ENCODE results near the gene PTPRCAP.

Gene PTPRCAP

DNA sequence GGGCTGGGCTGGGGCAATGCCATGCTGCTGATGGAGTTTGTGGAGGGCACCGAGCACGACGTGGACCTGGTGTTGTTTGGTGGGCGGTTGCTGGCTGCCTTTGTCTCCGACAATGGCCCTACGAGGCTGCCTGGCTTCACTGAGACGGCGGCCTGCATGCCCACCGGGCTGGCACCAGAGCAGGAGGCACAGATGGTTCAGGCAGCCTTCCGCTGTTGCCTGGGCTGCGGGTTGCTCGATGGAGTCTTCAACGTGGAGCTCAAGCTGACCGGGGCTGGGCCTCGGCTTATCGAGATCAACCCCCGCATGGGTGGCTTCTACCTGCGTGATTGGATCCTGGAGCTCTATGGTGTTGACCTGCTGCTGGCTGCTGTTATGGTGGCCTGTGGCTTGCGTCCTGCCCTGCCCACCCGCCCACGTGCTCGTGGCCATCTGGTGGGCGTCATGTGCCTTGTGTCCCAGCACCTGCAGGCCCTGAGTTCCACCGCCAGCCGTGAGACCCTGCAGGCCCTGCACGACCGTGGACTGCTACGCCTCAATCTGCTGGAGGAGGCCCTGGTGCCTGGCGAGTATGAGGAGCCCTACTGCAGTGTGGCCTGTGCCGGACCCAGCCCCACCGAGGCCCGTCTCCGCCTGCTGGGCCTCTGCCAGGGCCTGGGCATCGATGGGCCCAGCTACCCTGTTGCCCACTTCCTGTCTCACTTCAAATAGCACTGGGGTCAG, 13.4 kb downstream of the PTPRCAP start:
- DNase-seq: no peak

GRCh38 chr11:67423466-67423865, 14.0 kb downstream of the PTPRCAP start:
- no peak for DNase-seq

- no peak for DNase-seq
These were observed 14.6 kb downstream of the PTPRCAP start for GRCh38 chr11:67422891-67423290.

DNA sequence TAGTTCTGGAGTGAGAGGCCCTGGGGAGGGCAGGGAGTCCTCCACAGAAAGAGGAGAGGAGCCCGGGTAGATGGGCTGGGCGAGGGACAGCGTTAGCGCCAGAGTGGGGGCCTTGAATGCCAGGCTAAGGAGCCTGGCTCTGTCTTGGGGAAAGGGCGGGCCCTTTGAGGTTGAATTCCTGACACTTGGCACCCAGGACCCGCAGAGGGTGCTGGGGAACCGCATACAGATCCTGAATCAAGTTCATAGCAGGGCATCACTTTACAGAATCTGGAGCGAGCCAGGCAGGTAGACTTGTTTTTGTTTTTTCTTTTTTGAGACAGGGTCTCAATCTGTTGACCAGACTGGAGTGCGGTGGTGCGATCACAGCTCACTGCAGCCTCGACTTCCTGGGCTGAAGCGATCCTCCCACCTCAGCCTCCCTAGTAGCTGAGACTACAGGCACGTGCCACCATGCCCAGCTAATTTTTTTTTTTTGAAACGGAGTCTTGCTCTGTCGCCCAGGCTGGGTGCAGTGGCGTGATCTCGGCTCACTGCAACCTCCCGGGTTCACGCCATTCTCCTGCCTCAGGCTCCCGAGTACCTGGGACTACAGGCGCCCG, 16.0 kb downstream of the PTPRCAP start:
- no peak for DNase-seq

GRCh38 chr11:67420646-67421429, 16.6 kb downstream of the PTPRCAP start:
- peak; percentile 94 to 97 (median 97) for DNase-seq

DNA sequence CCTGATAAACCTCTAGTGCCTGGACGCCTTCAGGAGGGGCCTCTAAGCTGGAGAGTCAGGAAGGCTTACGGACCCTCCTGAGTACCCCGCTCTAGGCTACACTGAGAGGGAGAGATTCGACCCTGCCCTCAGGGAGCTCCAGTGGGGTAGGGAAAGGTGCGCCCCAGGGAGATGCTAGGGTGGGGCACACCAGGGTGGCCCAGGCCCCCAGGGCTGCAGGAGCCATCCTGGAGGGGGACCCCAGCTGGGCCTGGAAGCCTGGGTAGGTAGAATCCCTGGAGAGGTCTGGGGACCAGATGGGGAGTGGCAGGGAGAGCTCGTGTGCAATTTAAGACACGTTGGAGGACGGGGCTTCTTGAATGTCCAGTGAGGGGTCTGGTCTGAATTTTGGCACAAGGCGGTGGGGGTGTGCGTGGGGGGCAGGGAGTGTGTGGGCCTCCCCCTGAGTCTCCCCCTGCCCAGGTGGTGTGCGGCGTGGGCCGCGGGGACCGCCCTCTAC, 17.3 kb downstream of the PTPRCAP start:
- DNase-seq: no peak

- no peak for DNase-seq
These were observed 18.0 kb downstream of the PTPRCAP start for GRCh38 chr11:67419325-67420049.

DNA sequence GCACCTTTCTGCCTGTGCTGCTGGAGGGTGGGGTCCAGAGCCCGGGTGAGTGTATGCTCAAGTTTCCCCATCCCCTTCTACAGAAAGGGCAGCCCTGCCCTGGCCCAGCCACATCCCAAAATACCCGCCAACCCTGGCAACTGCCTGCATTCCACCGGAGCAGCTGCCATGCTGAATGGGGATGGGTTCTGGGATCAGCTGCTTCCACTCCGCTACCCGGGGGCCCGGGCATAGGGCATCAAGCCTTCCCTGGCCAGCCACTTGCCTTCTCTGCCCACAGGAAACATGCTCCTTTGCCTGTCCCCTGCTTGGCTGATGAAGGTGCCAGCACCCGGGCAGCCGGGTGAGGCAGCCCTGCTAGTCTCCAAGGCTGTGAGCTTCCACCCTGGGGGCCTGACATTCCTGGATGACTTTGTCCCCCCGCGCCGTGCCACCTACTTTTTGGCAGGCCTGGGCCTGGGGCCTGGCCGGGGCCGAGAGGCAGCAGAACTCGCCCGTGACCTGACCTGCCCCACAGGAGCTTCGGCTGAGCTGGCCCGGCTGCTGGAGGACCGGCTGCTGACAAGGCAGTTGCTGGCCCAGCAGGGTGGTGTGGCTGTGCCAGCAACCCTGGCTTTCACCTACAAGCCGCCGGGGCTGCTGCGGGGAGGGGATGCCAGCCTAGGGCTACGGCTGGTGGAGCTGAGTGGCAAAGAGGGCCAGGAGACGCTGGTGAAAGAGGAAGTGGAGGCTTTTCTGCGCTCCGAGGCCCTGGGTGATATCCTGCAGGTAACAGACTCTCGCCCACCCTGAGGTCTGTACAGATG, 18.8 kb downstream of the PTPRCAP start:
- no peak for DNase-seq

- DNase-seq: no peak
These were observed 20.1 kb downstream of the PTPRCAP start for GRCh38 chr11:67417425-67417824.

- DNase-seq: peak; percentile 10 to 57 (median 30)
These were observed 20.8 kb downstream of the PTPRCAP start for GRCh38 chr11:67416416-67417335.

GRCh38 chr11:67415501-67416304, 21.8 kb downstream of the PTPRCAP start, which contains the start of gene CARNS1:
CARNS1 (plus strand) TSS chr11:67415678; CDS start chr11:67416200, 522 bp downstream.
- peak in 2 of 3 experiments; percentile 17 to 39 for DNase-seq

GRCh38 chr11:67413266-67413849, 24.1 kb downstream of the PTPRCAP start:
- DNase-seq: no peak

DNA sequence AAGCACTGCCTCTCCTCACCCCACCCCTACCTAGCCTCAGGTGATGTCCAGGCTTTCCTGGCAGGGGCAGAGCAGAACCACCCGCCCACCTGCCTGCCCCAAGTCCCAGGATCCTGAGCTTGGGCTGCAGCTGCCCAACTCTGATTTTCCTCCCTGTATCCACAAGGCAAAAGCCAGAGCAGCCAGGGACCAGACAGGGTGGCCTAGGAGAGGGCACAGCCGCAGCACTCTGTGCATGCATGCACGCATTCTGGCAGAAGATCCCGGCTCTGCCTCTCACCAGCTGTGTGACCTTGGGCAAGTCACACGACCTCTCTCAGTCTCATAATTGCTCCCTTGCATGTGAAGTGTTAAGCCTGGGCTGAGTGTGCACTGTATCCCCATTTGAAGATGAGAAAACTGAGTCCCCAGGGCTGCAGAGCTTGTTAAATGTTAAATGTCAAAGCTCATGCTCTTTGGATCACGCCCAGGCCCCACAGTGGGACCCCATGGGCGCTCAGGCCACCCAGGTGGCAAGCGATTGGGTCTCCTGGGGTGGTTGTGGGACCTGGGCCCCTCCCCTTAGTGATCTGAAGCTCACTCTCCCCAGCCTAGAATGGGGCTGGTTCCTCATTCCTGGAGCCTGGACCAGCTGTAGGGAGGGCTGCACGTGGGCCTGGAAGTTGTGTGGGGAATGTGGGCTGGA, 24.8 kb downstream of the PTPRCAP start:
- DNase-seq: no peak

GRCh38 chr11:67411785-67412152, 25.7 kb downstream of the PTPRCAP start:
- DNase-seq: no peak

DNA sequence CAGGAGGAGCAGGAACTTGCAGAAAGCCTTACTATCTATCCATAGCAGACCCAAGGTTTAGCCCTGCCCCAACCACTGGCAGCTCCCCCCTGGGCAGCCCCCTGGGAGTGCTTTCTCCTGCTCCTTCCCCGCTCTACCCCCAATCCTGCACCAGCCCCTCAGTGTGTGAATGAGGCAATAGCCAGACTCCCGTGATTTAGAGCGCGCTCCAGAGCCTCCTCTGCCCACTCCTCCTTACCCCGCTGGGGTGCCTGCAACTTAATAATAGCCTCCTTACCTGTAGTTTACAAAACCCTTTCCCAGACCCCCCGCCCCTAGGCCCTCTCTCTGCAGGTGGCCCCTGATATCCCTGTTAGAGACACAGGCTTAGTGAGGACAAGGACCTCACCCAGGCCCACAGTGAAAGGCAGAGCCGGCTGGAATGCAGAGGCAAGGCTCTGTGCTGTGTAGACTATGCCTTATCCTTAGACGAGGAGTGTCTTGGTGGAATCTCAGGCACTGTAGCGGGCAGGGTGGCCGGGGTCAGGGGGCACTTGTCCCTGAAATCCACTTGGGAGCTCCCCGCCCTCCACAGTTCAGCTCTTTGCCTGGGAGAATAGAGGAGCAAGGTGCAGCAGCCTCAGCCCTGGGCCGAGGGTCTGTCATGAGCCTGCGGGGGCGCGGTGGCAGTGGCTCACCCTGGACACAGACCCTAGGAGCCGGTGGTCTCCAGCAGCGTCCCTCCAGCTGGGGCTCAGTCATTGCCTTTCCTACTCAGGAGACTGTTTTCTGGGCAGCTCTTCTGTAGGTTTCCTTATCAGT, 26.3 kb downstream of the PTPRCAP start:
- DNase-seq: peak in 1 of 3 experiments; percentile 45

DNA sequence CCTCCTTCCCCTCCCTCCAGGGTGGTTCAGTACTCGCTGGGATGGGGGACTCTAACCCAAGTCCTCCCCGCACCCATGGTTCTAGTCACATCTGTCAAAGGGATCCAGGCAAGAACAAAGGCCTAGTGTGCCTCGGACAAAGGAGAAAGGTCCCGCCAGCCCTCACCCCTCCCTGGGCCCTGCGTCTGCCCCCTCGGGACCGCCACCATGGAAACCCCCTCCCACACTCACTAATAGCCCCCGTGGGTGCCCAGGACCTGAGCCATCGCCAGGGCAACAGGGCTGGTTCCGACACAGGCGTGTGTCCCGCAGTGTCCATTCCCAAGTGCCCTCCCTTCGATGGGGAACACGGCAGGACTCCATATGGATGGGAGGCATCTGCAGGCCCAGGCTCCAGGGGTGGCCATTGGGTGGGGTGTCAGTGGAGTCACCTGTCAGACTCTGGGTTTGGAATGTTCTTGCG, 27.1 kb downstream of the PTPRCAP start:
- peak in 1 of 3 experiments; percentile 21 for DNase-seq

- peak in 2 of 3 experiments; percentile 49 to 53 for DNase-seq
These were observed 27.6 kb downstream of the PTPRCAP start for GRCh38 chr11:67409781-67410368.

Data from NCI-H1417 (cell line).